Measurements from ENCODE around the gene METAP2. TPM values are rescaled to one million over a fixed set of nuclear protein-coding genes. Genes with fewer than 3 reads are reported as not detected.

The METAP2 gene
- total RNA-seq (2021; ENCODE audit: unreplicated experiment) (86.1 TPM), Bru-seq, nascent RNA (percentile 93 among the genes with signal in this experiment), BruChase-seq, experiment 1, labeled RNA remaining after a 2-hour chase (percentile 89 among the genes with signal in this experiment), BruChase-seq, experiment 2, labeled RNA remaining after a 6-hour chase (percentile 93 among the genes with signal in this experiment)
- polyA plus RNA-seq (2012; ENCODE audit: insufficient read length), result 80.2 TPM
- long read RNA-seq, transcript METAP2-210 (11 exons, 1,874 nt), result minor isoform, 20 of 153 reads
- long read RNA-seq, transcript METAP2-206 (2 exons, 388 nt), result minor isoform, 15 of 153 reads
- long read RNA-seq, transcript METAP2-202 (11 exons, 3,601 nt), result major isoform, 80 of 153 reads
- long read RNA-seq, partial matches to known transcripts, result 35 of 153 reads
- long read RNA-seq, other reads (novel, unspliced or antisense), result 2 of 153 reads

DNA sequence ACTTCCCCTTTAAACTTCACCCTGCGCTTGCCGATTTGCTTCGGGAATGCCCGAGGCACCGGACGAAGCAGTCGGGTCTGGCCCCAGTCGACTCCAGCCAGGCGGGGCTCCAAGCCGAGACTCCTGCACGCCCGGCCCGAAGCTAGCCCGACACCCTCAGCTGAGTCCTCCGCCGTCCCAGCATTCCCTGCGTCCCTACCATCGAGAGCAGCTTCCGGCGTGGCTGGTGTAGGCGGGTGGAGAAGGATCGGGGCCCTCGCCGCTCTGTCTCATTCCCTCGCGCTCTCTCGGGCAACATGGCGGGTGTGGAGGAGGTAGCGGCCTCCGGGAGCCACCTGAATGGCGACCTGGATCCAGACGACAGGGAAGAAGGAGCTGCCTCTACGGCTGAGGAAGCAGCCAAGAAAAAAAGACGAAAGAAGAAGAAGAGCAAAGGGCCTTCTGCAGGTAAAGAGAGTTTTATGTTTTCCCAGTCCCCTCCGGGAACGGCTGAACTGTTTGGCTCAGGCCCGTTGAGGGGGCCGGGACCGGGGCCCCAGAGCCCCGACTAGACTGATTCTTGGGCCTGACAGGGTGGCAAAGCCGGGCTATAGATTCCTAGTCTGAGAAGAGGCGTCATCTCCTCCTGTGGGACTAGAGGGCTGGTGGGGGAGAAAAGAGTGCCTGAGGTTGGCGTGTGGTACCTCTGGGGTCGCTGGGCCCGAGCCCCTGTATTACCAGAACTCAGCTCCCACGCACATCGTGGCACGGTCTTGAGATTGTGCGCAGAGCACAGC is at the start of gene METAP2:
TSS of gene METAP2 (plus strand) at position 269 of the 776 bp plus-strand sequence. CDS start at position 297, 28 bp downstream.
- H3K27ac ChIP-seq (ENCODE audit: low read length), result peak within 1 kb of the TSS; percentile 98
- BruUV-seq (replicated peaks), result no TSS peak
- ATAC-seq (peak; percentile 100), DNase-seq (ENCODE audit: low read depth, low spot score) (peak; percentile 80)
- H3K36me3 ChIP-seq (ENCODE audit: control insufficient read depth, insufficient read depth, low read length), result peaks cover 21% of the 10 kb centered on the region
- no peaks in the 10 kb centered on the region for H3K9me3 ChIP-seq (ENCODE audit: control insufficient read depth, insufficient read depth, low read depth, low read length)
- H3K4me1 ChIP-seq (ENCODE audit: control insufficient read depth, insufficient read depth, low read length), result peaks cover 9% of the 10 kb centered on the region; the same call in 1 of the 2 replicates
- TF ChIP-seq, protein P1, sequence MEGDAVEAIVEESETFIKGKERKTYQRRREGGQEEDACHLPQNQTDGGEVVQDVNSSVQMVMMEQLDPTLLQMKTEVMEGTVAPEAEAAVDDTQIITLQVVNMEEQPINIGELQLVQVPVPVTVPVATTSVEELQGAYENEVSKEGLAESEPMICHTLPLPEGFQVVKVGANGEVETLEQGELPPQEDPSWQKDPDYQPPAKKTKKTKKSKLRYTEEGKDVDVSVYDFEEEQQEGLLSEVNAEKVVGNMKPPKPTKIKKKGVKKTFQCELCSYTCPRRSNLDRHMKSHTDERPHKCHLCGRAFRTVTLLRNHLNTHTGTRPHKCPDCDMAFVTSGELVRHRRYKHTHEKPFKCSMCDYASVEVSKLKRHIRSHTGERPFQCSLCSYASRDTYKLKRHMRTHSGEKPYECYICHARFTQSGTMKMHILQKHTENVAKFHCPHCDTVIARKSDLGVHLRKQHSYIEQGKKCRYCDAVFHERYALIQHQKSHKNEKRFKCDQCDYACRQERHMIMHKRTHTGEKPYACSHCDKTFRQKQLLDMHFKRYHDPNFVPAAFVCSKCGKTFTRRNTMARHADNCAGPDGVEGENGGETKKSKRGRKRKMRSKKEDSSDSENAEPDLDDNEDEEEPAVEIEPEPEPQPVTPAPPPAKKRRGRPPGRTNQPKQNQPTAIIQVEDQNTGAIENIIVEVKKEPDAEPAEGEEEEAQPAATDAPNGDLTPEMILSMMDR (IDR thresholded peaks at IDR 0.05), result no peak
- TF ChIP-seq, protein P2, sequence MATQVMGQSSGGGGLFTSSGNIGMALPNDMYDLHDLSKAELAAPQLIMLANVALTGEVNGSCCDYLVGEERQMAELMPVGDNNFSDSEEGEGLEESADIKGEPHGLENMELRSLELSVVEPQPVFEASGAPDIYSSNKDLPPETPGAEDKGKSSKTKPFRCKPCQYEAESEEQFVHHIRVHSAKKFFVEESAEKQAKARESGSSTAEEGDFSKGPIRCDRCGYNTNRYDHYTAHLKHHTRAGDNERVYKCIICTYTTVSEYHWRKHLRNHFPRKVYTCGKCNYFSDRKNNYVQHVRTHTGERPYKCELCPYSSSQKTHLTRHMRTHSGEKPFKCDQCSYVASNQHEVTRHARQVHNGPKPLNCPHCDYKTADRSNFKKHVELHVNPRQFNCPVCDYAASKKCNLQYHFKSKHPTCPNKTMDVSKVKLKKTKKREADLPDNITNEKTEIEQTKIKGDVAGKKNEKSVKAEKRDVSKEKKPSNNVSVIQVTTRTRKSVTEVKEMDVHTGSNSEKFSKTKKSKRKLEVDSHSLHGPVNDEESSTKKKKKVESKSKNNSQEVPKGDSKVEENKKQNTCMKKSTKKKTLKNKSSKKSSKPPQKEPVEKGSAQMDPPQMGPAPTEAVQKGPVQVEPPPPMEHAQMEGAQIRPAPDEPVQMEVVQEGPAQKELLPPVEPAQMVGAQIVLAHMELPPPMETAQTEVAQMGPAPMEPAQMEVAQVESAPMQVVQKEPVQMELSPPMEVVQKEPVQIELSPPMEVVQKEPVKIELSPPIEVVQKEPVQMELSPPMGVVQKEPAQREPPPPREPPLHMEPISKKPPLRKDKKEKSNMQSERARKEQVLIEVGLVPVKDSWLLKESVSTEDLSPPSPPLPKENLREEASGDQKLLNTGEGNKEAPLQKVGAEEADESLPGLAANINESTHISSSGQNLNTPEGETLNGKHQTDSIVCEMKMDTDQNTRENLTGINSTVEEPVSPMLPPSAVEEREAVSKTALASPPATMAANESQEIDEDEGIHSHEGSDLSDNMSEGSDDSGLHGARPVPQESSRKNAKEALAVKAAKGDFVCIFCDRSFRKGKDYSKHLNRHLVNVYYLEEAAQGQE (IDR thresholded peaks at IDR 0.05; ENCODE audit: insufficient read depth in 1 of 2, low read depth in 2 of 2, low read length in 1 of 2), result peak in 1 of 2 experiments; percentile 66; a peak in 1 of 4 replicates
- TF ChIP-seq POLR2AphosphoS5 (IDR thresholded peaks at IDR 0.05; ENCODE audit: low read depth, low read length), result peak; percentile 91
- intact Hi-C loops (cut with micrococcal nuclease; ENCODE audit: unreplicated experiment) (no loop called here), in situ Hi-C loops (cut with HindIII; ENCODE audit: low pct_unique_long_range_greater_than_20kb, low sequenced_read_pairs) (no loop called here)
- no peaks in the 10 kb centered on the region for H3K27me3 ChIP-seq (ENCODE audit: control insufficient read depth, insufficient read depth, low read length)
- H3K4me3 ChIP-seq (ENCODE audit: low read depth in 2 of 2, low read length in 2 of 2), result peak within 1 kb of the TSS; percentile 67 to 94
- CTCF ChIA-PET, result interaction anchor here (1.5 kb wide), 1 partner anchor 60 kb away, joined by 8 read pairs; no protein-coding TSS in a partner anchor
- POLR2A ChIA-PET, result no interaction called here

DNA sequence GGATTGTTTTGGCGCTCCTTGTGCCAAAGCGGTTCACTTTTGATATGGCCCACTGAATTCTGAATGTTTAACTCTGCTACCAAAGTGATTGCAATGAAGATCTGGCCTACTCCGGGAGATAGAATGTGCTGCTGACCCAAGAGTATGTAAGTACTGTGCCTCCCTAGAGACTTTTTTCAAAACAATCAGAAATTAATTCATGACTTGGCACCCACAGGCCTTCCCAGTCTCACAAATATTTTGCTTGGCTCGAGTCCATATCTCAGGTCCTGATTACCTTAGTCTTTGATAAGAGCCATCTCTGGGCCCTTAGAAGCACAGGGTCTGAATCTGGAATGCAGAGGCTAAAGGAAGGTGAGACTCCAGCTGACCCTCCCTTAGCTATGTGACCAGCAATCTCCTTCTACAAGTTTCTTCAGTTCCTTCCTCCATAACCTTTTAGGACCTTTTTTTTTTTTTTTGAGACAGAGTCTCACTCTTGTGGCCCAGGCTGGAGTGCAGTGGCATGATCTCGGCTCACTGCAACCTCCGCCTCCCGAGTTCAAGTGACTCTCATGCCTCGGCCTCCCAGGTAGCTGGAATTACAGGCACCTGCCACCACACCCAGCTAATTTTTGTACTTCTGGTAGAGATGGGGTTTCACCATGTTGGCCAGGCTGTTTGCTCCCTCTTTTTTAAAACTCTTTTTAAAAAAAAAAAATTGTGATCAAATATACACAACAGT is 49.5 kb upstream of the METAP2 start:
- no peak for DNase-seq (ENCODE audit: low read depth, low spot score)
- POLR2A ChIA-PET, result no interaction called here
- CTCF ChIA-PET, result no interaction called here
- H3K4me3 ChIP-seq (ENCODE audit: low read depth in 2 of 2, low read length in 2 of 2), result no peak overlapping the region
- TF ChIP-seq, protein P1 (IDR thresholded peaks at IDR 0.05), result no peak
- TF ChIP-seq TCF7L2 (IDR thresholded peaks at IDR 0.05; ENCODE audit: low read depth, low read length), result no peak
- no peak for TF ChIP-seq SIN3A (IDR thresholded peaks at IDR 0.05; ENCODE audit: borderline replicate concordance, insufficient read depth, low read depth, low read length)
- no peak for TF ChIP-seq POLR2AphosphoS5 (IDR thresholded peaks at IDR 0.05; ENCODE audit: low read depth, low read length)
- TF ChIP-seq, protein P2 (IDR thresholded peaks at IDR 0.05; ENCODE audit: insufficient read depth in 1 of 2, low read depth in 2 of 2, low read length in 1 of 2), result no peak
- no peaks in the 10 kb centered on the region for H3K27me3 ChIP-seq (ENCODE audit: control insufficient read depth, insufficient read depth, low read length)
- ATAC-seq, result 0 out of 2 replicates have a peak, but pooled peaks have one; percentile 34
- in situ Hi-C loops (cut with HindIII; ENCODE audit: low pct_unique_long_range_greater_than_20kb, low sequenced_read_pairs), result no loop called here
- intact Hi-C loops (cut with micrococcal nuclease; ENCODE audit: unreplicated experiment), result no loop called here
- no peaks in the 10 kb centered on the region for H3K4me1 ChIP-seq (ENCODE audit: control insufficient read depth, insufficient read depth, low read length)
- H3K27ac ChIP-seq (ENCODE audit: low read length), result no peak overlapping the region
- H3K9me3 ChIP-seq (ENCODE audit: control insufficient read depth, insufficient read depth, low read depth, low read length), result no peaks in the 10 kb centered on the region
- BruUV-seq (replicated peaks), result no TSS peak
- no peaks in the 10 kb centered on the region for H3K36me3 ChIP-seq (ENCODE audit: control insufficient read depth, insufficient read depth, low read length)

All from Panc1 (cell line).